Neural progenitor cell (in vitro differentiated cells): ENCODE results near the gene PPP1CB.

ENCODE experiments used
- EZH2 ChIP-seq: fragments of 200-600 bp; sonication (generic); IDR thresholded peaks from 2 replicates; pipeline ENCODE4 v1.6.1; 2017; ENCODE audit warnings: antibody characterized with exemption, mild to moderate bottlenecking, moderate library complexity
- EZH2phosphoT487 ChIP-seq: fragments of 200-600 bp; sonication (generic); IDR thresholded peaks from 2 replicates; pipeline ENCODE4 v1.6.1; 2017; ENCODE audit warnings: antibody characterized with exemption
- TF ChIP-seq, protein P1 (sequence below): fragments of 200-600 bp; sonication (generic); IDR thresholded peaks from 2 replicates; pipeline ENCODE4 v1.5.1; 2017; ENCODE audit warnings: antibody characterized with exemption, mild to moderate bottlenecking

DNA sequence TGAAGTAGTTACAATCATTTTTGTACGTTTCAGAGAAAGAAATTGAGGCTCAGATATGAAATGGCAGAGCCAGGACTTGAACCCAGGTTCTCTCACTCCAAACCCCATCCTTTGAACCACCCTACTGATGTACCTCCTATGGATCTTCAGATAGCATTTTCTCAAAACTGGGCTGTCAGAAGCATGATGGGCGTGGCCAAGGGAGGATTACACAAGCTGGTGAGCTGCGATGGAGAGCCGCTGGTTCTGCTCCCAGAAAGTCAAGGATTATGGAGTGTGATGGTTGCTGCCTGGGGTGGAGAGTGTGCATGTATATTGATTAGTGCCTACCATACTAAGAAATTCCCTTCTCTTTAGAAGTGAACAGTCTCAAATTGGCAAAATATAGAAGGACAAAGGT lies 47.0 kb upstream of the PPP1CB start:
- no peak for TF ChIP-seq EZH2
- TF ChIP-seq, protein P1, sequence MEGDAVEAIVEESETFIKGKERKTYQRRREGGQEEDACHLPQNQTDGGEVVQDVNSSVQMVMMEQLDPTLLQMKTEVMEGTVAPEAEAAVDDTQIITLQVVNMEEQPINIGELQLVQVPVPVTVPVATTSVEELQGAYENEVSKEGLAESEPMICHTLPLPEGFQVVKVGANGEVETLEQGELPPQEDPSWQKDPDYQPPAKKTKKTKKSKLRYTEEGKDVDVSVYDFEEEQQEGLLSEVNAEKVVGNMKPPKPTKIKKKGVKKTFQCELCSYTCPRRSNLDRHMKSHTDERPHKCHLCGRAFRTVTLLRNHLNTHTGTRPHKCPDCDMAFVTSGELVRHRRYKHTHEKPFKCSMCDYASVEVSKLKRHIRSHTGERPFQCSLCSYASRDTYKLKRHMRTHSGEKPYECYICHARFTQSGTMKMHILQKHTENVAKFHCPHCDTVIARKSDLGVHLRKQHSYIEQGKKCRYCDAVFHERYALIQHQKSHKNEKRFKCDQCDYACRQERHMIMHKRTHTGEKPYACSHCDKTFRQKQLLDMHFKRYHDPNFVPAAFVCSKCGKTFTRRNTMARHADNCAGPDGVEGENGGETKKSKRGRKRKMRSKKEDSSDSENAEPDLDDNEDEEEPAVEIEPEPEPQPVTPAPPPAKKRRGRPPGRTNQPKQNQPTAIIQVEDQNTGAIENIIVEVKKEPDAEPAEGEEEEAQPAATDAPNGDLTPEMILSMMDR: no peak
- TF ChIP-seq EZH2phosphoT487: no peak
